Ectodermal cell (in vitro differentiated cells): ENCODE data around the gene SATB2.

ENCODE experiments used
- H3K27ac ChIP-seq: 2 replicates; pipeline ENCODE4 v1.7.0; 2013; ENCODE audit warnings: mild to moderate bottlenecking, low read depth, low read length; ENCODE audit not compliant: insufficient read depth, poor library complexity, severe bottlenecking
- H3K27me3 ChIP-seq: 2 replicates; pipeline ENCODE4 v1.7.0; 2013; ENCODE audit warnings: mild to moderate bottlenecking, low read length; ENCODE audit not compliant: insufficient read depth, control insufficient read depth, poor library complexity, severe bottlenecking
- H3K36me3 ChIP-seq: one replicate; pipeline ENCODE4 v1.7.0; 2013; ENCODE audit warnings: low read length; ENCODE audit not compliant: control insufficient read depth, insufficient read depth
- H3K4me1 ChIP-seq: one replicate; pipeline ENCODE4 v1.7.0; 2013; ENCODE audit warnings: low read length; ENCODE audit not compliant: control insufficient read depth, insufficient read depth
- H3K4me3 ChIP-seq: 2 replicates; pipeline ENCODE4 v1.7.0; 2013; ENCODE audit warnings: low read depth, low read length, control low read depth; ENCODE audit not compliant: insufficient read depth
- H3K9me3 ChIP-seq: 2 replicates; pipeline ENCODE4 v1.7.0; 2013; ENCODE audit warnings: mild to moderate bottlenecking, low read length, moderate library complexity; ENCODE audit not compliant: control insufficient read depth
- WGBS, 2 experiments: methylation state at CpG; one replicate each; pipeline ENCODE4 v1.1.7; 2013; ENCODE audit warnings: missing lambda C conversion rate in 2 of 2; 5-methylcytosine and 5-hydroxymethylcytosine counted together

Gene SATB2

GRCh38 chr2:199449956-199450355, 7.8 kb downstream of the SATB2 start:
- no peak overlapping the region for H3K27ac ChIP-seq
- H3K4me1 ChIP-seq: no peaks in the 10 kb centered on the region
- no peaks in the 10 kb centered on the region for H3K36me3 ChIP-seq
- 80 to 91% methylated on average over 2 to 3 of the region's 3 CpGs for WGBS, 2 experiments
- no peak overlapping the region for H3K4me3 ChIP-seq
- H3K9me3 ChIP-seq: no peaks in the 10 kb centered on the region
- peaks cover 12% of the 10 kb centered on the region for H3K27me3 ChIP-seq

- no peak overlapping the region for H3K4me3 ChIP-seq
- no peaks in the 10 kb centered on the region for H3K4me1 ChIP-seq
- H3K27me3 ChIP-seq: peaks cover 7% of the 10 kb centered on the region
- H3K9me3 ChIP-seq: no peaks in the 10 kb centered on the region
- 62 to 87% methylated on average over 1 of the region's 1 CpG for WGBS, 2 experiments
- H3K27ac ChIP-seq: no peak overlapping the region
- H3K36me3 ChIP-seq: no peaks in the 10 kb centered on the region
Observed at GRCh38 chr2:199449455-199449854, 8.3 kb downstream of the SATB2 start.

- H3K27ac ChIP-seq: no peak overlapping the region
- no peaks in the 10 kb centered on the region for H3K9me3 ChIP-seq
- no peaks in the 10 kb centered on the region for H3K4me1 ChIP-seq
- no peaks in the 10 kb centered on the region for H3K27me3 ChIP-seq
- no peaks in the 10 kb centered on the region for H3K36me3 ChIP-seq
- WGBS, 2 experiments: 76 to 78% methylated on average over 10 of the region's 10 CpGs
- no peak overlapping the region for H3K4me3 ChIP-seq
Observed at GRCh38 chr2:199446996-199447576, 10.7 kb downstream of the SATB2 start.

GRCh38 chr2:199444749-199445148, 13.0 kb downstream of the SATB2 start:
- H3K36me3 ChIP-seq: no peaks in the 10 kb centered on the region
- H3K9me3 ChIP-seq: no peaks in the 10 kb centered on the region
- H3K4me1 ChIP-seq: no peaks in the 10 kb centered on the region
- H3K27ac ChIP-seq: no peak overlapping the region
- WGBS, 2 experiments: 95 to 98% methylated on average over 3 to 4 of the region's 4 CpGs
- H3K4me3 ChIP-seq: no peak overlapping the region
- no peaks in the 10 kb centered on the region for H3K27me3 ChIP-seq

- no peak overlapping the region for H3K27ac ChIP-seq
- H3K27me3 ChIP-seq: no peaks in the 10 kb centered on the region
- no peaks in the 10 kb centered on the region for H3K36me3 ChIP-seq
- peaks cover 7% of the 10 kb centered on the region for H3K4me1 ChIP-seq
- no peak overlapping the region for H3K4me3 ChIP-seq
- 74 to 81% methylated on average over 2 to 3 of the region's 3 CpGs for WGBS, 2 experiments
- no peaks in the 10 kb centered on the region for H3K9me3 ChIP-seq
Observed at GRCh38 chr2:199443589-199444130, 14.1 kb downstream of the SATB2 start.

- Histone ChIP-seq H3K4me1 (peaks cover 10% of the 10 kb centered on the region), H3K9me3 (no peaks in the 10 kb centered on the region), H3K27ac (no peak overlapping the region), H3K4me3 (no peak overlapping the region), H3K36me3 (no peaks in the 10 kb centered on the region), H3K27me3 (no peaks in the 10 kb centered on the region)
- WGBS, 2 experiments: 95 to 99% methylated on average over 7 of the region's 7 CpGs
Observed at GRCh38 chr2:199442173-199442572, 15.6 kb downstream of the SATB2 start.

GRCh38 chr2:199441759-199442158, 16.0 kb downstream of the SATB2 start:
- H3K36me3 ChIP-seq: no peaks in the 10 kb centered on the region
- no peak overlapping the region for H3K27ac ChIP-seq
- peaks cover 10% of the 10 kb centered on the region for H3K4me1 ChIP-seq
- no peak overlapping the region for H3K4me3 ChIP-seq
- no peaks in the 10 kb centered on the region for H3K9me3 ChIP-seq
- WGBS, 2 experiments: 83 to 89% methylated on average over 4 of the region's 4 CpGs
- H3K27me3 ChIP-seq: no peaks in the 10 kb centered on the region

- Histone ChIP-seq H3K9me3 (no peaks in the 10 kb centered on the region), H3K36me3 (no peaks in the 10 kb centered on the region), H3K4me1 (peaks cover 10% of the 10 kb centered on the region), H3K4me3 (no peak overlapping the region), H3K27ac (no peak overlapping the region), H3K27me3 (no peaks in the 10 kb centered on the region)
Observed at GRCh38 chr2:199440118-199440517, 17.6 kb downstream of the SATB2 start.

- Histone ChIP-seq H3K27ac (no peak overlapping the region), H3K4me1 (peaks cover 10% of the 10 kb centered on the region), H3K27me3 (no peaks in the 10 kb centered on the region), H3K4me3 (no peak overlapping the region), H3K36me3 (no peaks in the 10 kb centered on the region), H3K9me3 (no peaks in the 10 kb centered on the region)
- WGBS, 2 experiments: 92 to 94% methylated on average over 5 of the region's 5 CpGs
Observed at GRCh38 chr2:199439542-199439941, 18.2 kb downstream of the SATB2 start.

- Histone ChIP-seq H3K9me3 (no peaks in the 10 kb centered on the region), H3K4me3 (no peak overlapping the region), H3K27ac (no peak overlapping the region), H3K4me1 (peaks cover 10% of the 10 kb centered on the region), H3K27me3 (no peaks in the 10 kb centered on the region), H3K36me3 (no peaks in the 10 kb centered on the region)
- 34 to 43% methylated on average over 2 to 3 of the region's 3 CpGs for WGBS, 2 experiments
Observed at GRCh38 chr2:199439066-199439465, 18.7 kb downstream of the SATB2 start.

- no peak overlapping the region for H3K4me3 ChIP-seq
- H3K27ac ChIP-seq: no peak overlapping the region
- WGBS, 2 experiments: 87 to 91% methylated on average over 1 of the region's 1 CpG
- H3K27me3 ChIP-seq: no peaks in the 10 kb centered on the region
- no peaks in the 10 kb centered on the region for H3K9me3 ChIP-seq
- H3K4me1 ChIP-seq: peaks cover 20% of the 10 kb centered on the region
- H3K36me3 ChIP-seq: no peaks in the 10 kb centered on the region
Observed at GRCh38 chr2:199434555-199434954, 23.2 kb downstream of the SATB2 start.
